SK-N-SH treated with all-trans-retinoic acid at 6 μM for 48 hours (cell line): ENCODE data around the gene DNASE1L3.

Experiments
- ATAC-seq: fragments of 200-7000 bp; cut with Tn5 transposase; 3 replicates; pipeline ENCODE4 v1.9.1; 2020; ENCODE audit warnings: mild to moderate bottlenecking, moderate library complexity
- ARNTL ChIP-seq: fragments of 450-650 bp; formaldehyde crosslinking; IDR thresholded peaks from 2 replicates; pipeline ENCODE4 v1.5.0; 2020; ENCODE audit warnings: low read depth, mild to moderate bottlenecking, moderate library complexity, borderline replicate concordance
- BACH2 ChIP-seq: fragments of 250-450 bp; sonication (Bioruptor Pico); IDR thresholded peaks from 2 replicates; pipeline ENCODE4 v1.9.0; 2021; ENCODE audit warnings: mild to moderate bottlenecking, borderline replicate concordance
- CREB5 ChIP-seq: fragments of 250-450 bp; sonication (Bioruptor Pico); IDR thresholded peaks from 2 replicates; pipeline ENCODE4 v1.5.1; 2020; ENCODE audit warnings: low read depth, mild to moderate bottlenecking, moderate library complexity
- CSDC2 ChIP-seq: fragments of 250-450 bp; sonication (Bioruptor Pico); IDR thresholded peaks from 2 replicates; pipeline ENCODE4 v1.5.0; 2020; ENCODE audit warnings: mild to moderate bottlenecking, moderate library complexity
- CSRNP3 ChIP-seq: fragments of 250-450 bp; sonication (Bioruptor Pico); IDR thresholded peaks from 2 replicates; pipeline ENCODE4 v1.5.1; 2021; ENCODE audit warnings: mild to moderate bottlenecking, moderate library complexity
- GLIS3 ChIP-seq: fragments of 250-450 bp; sonication (Bioruptor Pico); IDR thresholded peaks from 2 replicates; pipeline ENCODE4 v1.5.0; 2020; ENCODE audit warnings: mild to moderate bottlenecking, moderate library complexity
- ISL1 ChIP-seq: fragments of 250-450 bp; sonication (Bioruptor Pico); IDR thresholded peaks from 2 replicates; pipeline ENCODE4 v2.1.2; 2022; ENCODE audit warnings: mild to moderate bottlenecking, moderate library complexity
- PATZ1 ChIP-seq: fragments of 250-450 bp; sonication (Bioruptor Pico); IDR thresholded peaks from 2 replicates; pipeline ENCODE4 v1.8.0; 2020; ENCODE audit warnings: mild to moderate bottlenecking, moderate library complexity, borderline replicate concordance
- RARB ChIP-seq: fragments of 250-450 bp; sonication (Bioruptor Pico); IDR thresholded peaks from 2 replicates; pipeline ENCODE4 v1.8.0; 2021; ENCODE audit warnings: mild to moderate bottlenecking, moderate library complexity
- TCF4 ChIP-seq: fragments of 250-450 bp; sonication (Bioruptor Pico); IDR thresholded peaks from 2 replicates; pipeline ENCODE4 v1.8.0; 2021; ENCODE audit warnings: mild to moderate bottlenecking, moderate library complexity, borderline replicate concordance
- TOX ChIP-seq: fragments of 250-450 bp; sonication (Bioruptor Pico); IDR thresholded peaks from 2 replicates; pipeline ENCODE4 v1.8.0; 2021; ENCODE audit warnings: mild to moderate bottlenecking, moderate library complexity, borderline replicate concordance
- ZC3H10 ChIP-seq: fragments of 250-450 bp; sonication (Bioruptor Pico); IDR thresholded peaks from 2 replicates; pipeline ENCODE4 v1.5.1; 2021; ENCODE audit warnings: mild to moderate bottlenecking, moderate library complexity
- ZFP30 ChIP-seq: fragments of 450-650 bp; formaldehyde crosslinking; IDR thresholded peaks from 2 replicates; pipeline ENCODE4 v1.5.0; 2022; ENCODE audit warnings: mild to moderate bottlenecking, moderate library complexity
- ZNF565 ChIP-seq: fragments of 450-650 bp; formaldehyde crosslinking; conservative IDR thresholded peaks from 2 replicates; pipeline ENCODE4 v1.5.0; 2020; ENCODE audit warnings: low read depth, mild to moderate bottlenecking, moderate library complexity
- TF ChIP-seq, protein P1 (sequence below): fragments of 250-450 bp; sonication (Bioruptor Pico); IDR thresholded peaks from 2 replicates; pipeline ENCODE4 v1.8.0; 2021; ENCODE audit warnings: low read depth, mild to moderate bottlenecking, moderate library complexity, borderline replicate concordance

The DNASE1L3 gene

GRCh38 chr3:58188173-58188564 is 22.6 kb downstream of the DNASE1L3 start:
- no peak; the same call in 2 of the 3 replicates for ATAC-seq
- TF ChIP-seq CSRNP3, result no peak
- TF ChIP-seq PATZ1 (CRISPR knock-in tag), result no peak
- TF ChIP-seq CSDC2 (CRISPR knock-in tag), result no peak
- no peak for TF ChIP-seq ARNTL (CRISPR knock-in tag)
- TF ChIP-seq CREB5 (CRISPR knock-in tag), result no peak
- no peak for TF ChIP-seq ISL1
- no peak for TF ChIP-seq TOX
- TF ChIP-seq, protein P1, sequence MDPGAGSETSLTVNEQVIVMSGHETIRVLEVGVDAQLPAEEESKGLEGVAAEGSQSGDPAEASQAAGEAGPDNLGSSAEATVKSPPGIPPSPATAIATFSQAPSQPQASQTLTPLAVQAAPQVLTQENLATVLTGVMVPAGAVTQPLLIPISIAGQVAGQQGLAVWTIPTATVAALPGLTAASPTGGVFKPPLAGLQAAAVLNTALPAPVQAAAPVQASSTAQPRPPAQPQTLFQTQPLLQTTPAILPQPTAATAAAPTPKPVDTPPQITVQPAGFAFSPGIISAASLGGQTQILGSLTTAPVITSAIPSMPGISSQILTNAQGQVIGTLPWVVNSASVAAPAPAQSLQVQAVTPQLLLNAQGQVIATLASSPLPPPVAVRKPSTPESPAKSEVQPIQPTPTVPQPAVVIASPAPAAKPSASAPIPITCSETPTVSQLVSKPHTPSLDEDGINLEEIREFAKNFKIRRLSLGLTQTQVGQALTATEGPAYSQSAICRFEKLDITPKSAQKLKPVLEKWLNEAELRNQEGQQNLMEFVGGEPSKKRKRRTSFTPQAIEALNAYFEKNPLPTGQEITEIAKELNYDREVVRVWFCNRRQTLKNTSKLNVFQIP (CRISPR knock-in tag), result no peak
- TF ChIP-seq TCF4, result no peak
- no peak for TF ChIP-seq ZC3H10 (CRISPR knock-in tag)
- no peak for TF ChIP-seq ZNF565 (CRISPR knock-in tag)
- TF ChIP-seq GLIS3 (CRISPR knock-in tag), result no peak

- no peak for ATAC-seq
- TF ChIP-seq, protein P1 (CRISPR knock-in tag), result no peak
- TF ChIP-seq RARB (no peak), BACH2 (CRISPR knock-in tag) (no peak), ZC3H10 (CRISPR knock-in tag) (no peak), CSDC2 (CRISPR knock-in tag) (no peak), CSRNP3 (no peak)
Measured at GRCh38 chr3:58184982-58185360, 25.8 kb downstream of the DNASE1L3 start.

DNA sequence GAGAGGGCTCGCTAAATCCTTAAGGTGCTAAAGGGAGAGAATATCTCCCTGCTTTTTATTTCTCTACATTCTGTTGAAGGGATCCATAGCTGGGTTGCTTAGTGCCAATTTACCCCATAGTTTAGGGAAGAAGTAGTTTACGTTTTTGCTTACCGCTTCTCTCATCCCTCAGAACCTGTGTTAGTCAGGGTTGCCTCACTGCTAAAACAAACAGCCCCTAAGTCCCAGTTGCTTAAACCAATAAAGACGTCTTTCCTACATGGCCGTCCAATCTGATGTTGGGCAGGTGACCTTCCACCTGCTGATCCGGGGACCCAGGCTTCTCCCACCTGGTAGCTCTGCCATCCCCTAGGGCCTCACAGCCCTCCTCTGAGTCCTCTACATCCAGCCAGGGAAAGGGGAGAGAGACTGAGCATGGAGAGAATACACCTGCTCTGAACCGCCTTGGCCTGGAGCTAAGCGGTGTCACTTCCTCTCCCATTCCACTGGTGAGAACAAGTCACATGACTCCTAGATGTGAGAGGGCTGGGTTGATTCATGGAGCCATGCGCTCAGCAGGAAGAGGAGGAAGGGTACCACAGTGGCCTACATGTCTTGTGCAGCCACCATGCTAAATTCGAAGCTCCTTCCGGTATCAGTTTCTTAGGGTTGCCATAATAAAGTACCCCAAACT is 26.3 kb downstream of the DNASE1L3 start:
- ATAC-seq, result no peak
- TF ChIP-seq BACH2 (CRISPR knock-in tag), result no peak
- no peak for TF ChIP-seq ZFP30 (CRISPR knock-in tag)
- TF ChIP-seq RARB, result no peak
- no peak for TF ChIP-seq CREB5 (CRISPR knock-in tag)
- TF ChIP-seq, protein P1 (CRISPR knock-in tag), result no peak
- TF ChIP-seq, all 23 proteins: peak for 0
